AG09309 (cell line): ENCODE data around the gene PDZD7.
"Not testable (repeated sequence)": the region's sequence is repeated elsewhere in the genome, so short reads cannot be mapped to it uniquely, and the experiment has no call there.

Experiments used
- DNase-seq: peaks from one replicate; pipeline ENCODE4 v3.0.0-alpha.2; 2010; ENCODE audit warnings: low read depth
- H3K4me3 ChIP-seq: 2 replicates; pipeline ENCODE4 v1.5.1; 2011; ENCODE audit warnings: mild to moderate bottlenecking, low read depth, low read length, moderate library complexity; ENCODE audit not compliant: control insufficient read depth
- CTCF ChIP-seq: IDR thresholded peaks from 2 replicates; pipeline ENCODE4 v1.5.1; 2011; ENCODE audit warnings: mild to moderate bottlenecking, low read depth, low read length, inconsistent platforms; ENCODE audit not compliant: insufficient read depth, control insufficient read depth; ENCODE audit errors: missing control alignments

PDZD7 gene

GRCh38 chr10:101035916-101036702 lies 5.2 kb upstream of the PDZD7 start:
- no peak overlapping the region for H3K4me3 ChIP-seq

GRCh38 chr10:101035314-101035713 lies 4.4 kb upstream of the PDZD7 start:
- TF ChIP-seq CTCF = no peak
- H3K4me3 ChIP-seq = no peak overlapping the region
- no peak for DNase-seq

More at GRCh38 chr10:101035916-101036702, 5.2 kb upstream of the PDZD7 start:
- no peak for DNase-seq
- no peak for TF ChIP-seq CTCF

GRCh38 chr10:101034404-101034803 lies 3.5 kb upstream of the PDZD7 start:
- not testable (repeated sequence) for DNase-seq, H3K4me3 ChIP-seq

GRCh38 chr10:101033276-101033675 lies 2.3 kb upstream of the PDZD7 start:
- H3K4me3 ChIP-seq = peak overlapping the region; percentile 79
- no peak for DNase-seq
- no peak for TF ChIP-seq CTCF

GRCh38 chr10:101032637-101033224 lies 1.8 kb upstream of the PDZD7 start:
- peak overlapping the region; percentile 79 for H3K4me3 ChIP-seq
- DNase-seq = no peak

GRCh38 chr10:101031796-101032636 lies 1.1 kb upstream of the PDZD7 start:
- no peak for TF ChIP-seq CTCF
- H3K4me3 ChIP-seq = peak overlapping the region; percentile 79
- no peak for DNase-seq

More at GRCh38 chr10:101032637-101033224, 1.8 kb upstream of the PDZD7 start:
- TF ChIP-seq CTCF = no peak
